GM12878 (cell line): Measurements from ENCODE around the gene BAX. TPM values are rescaled to one million over a fixed set of nuclear protein-coding genes. Genes with fewer than 3 reads are reported as not detected.
A peak's percentile ranks its signal among the peaks of the same experiment; 100 is the strongest.

Experiments
- BCL11A ChIP-seq: IDR thresholded peaks from 2 replicates; pipeline ENCODE4 v1.6.1; 2011; ENCODE audit warnings: low read depth, low read length
- CREB1 ChIP-seq: IDR thresholded peaks from 2 replicates; pipeline ENCODE4 v1.6.1; 2012; ENCODE audit warnings: low read depth, mild to moderate bottlenecking, inconsistent platforms
- CREM ChIP-seq: IDR thresholded peaks from 2 replicates; pipeline ENCODE4 v1.6.1; 2014; ENCODE audit warnings: antibody characterized with exemption, low read depth
- GATAD2B ChIP-seq: fragments of 450-650 bp; conservative IDR thresholded peaks from 2 replicates; pipeline ENCODE4 v1.6.1; 2017; ENCODE audit warnings: low read depth, mild to moderate bottlenecking, moderate library complexity
- KLF5 ChIP-seq: fragments of 450-650 bp; IDR thresholded peaks from 2 replicates; pipeline ENCODE4 v1.6.1; 2014; ENCODE audit warnings: mild to moderate bottlenecking; ENCODE audit not compliant: partially characterized antibody
- MTA2 ChIP-seq: fragments of 450-650 bp; IDR thresholded peaks from 2 replicates; pipeline ENCODE4 v1.6.1; 2016; ENCODE audit warnings: low read depth, mild to moderate bottlenecking, moderate library complexity
- SIX5 ChIP-seq: IDR thresholded peaks from 2 replicates; pipeline ENCODE4 v1.6.1; 2011; ENCODE audit warnings: mild to moderate bottlenecking, low read depth, low read length, moderate library complexity; ENCODE audit not compliant: severe bottlenecking
- TBL1XR1 ChIP-seq: IDR thresholded peaks from 2 replicates; pipeline ENCODE4 v1.6.1; 2012; ENCODE audit warnings: low read depth, low read length, improper control_type of control experiment
- YY1 ChIP-seq: IDR thresholded peaks from 2 replicates; pipeline ENCODE4 v1.6.1; 2011; ENCODE audit warnings: low read depth, mild to moderate bottlenecking, low read length
- ZBTB40 ChIP-seq: fragments of 450-650 bp; IDR thresholded peaks from 2 replicates; pipeline ENCODE4 v1.6.1; 2016; ENCODE audit warnings: mild to moderate bottlenecking, moderate library complexity, borderline replicate concordance
- ZNF274 ChIP-seq: IDR thresholded peaks from one replicate; pipeline ENCODE4 v1.8.0; 2011; ENCODE audit not compliant: insufficient read length, insufficient read depth
- polyA plus RNA-seq, 11 experiments: library from polyadenylated mRNA; depleted of rRNA in 4 of 11; unstranded in 6 of 11; stranded (reverse) in 5 of 11; fragments of >200 nt; fragmentation: Nextera tagmentation in 4 of 11; fragmentation: Illumina TruSeq in 1 of 11; extraction: Ambion mirVana in 4 of 11; extraction: Trizol in 1 of 11; gene quantifications; 1 replicate in 1 of 11; 2 replicates in 10 of 11; pipeline versions ENCODE4 v1.2.1 to v1.2.3, GENCODE V29; 2011 to 2016; ENCODE audit warnings: inconsistent platforms in 2 of 11, missing spikeins in 2 of 11, low read depth in 1 of 11
- total RNA-seq, 4 experiments: library from RNA; depleted of rRNA in 3 of 4; stranded (reverse); fragments of >200 nt in 3 of 4; fragmentation: Illumina TruSeq in 1 of 4; extraction: Trizol in 1 of 4; gene quantifications; 2 replicates each; pipeline versions ENCODE4 v1.2.1 to v1.2.3, GENCODE V29; 2013 to 2021
- TF ChIP-seq, protein P1 (sequence below): fragments of 450-650 bp; formaldehyde crosslinking; IDR thresholded peaks from 2 replicates; pipeline ENCODE4 v1.4.0; 2022; ENCODE audit warnings: mild to moderate bottlenecking, moderate library complexity
- TF ChIP-seq, protein P2 (sequence below): IDR thresholded peaks from 2 replicates; pipeline ENCODE4 v1.6.1; 2011; ENCODE audit warnings: low read depth, low read length, improper control_type of control experiment, borderline replicate concordance

The BAX gene
- total and polyA plus RNA-seq, 10 of the 15 experiments (the other 5 are each of a cell fraction or from before 2014, with no cell fraction given) = 7.2 to 221 (median 137) TPM

- TF ChIP-seq SIX5 (peak; percentile 98), CREB1 (peak; percentile 95), CREM (peak; percentile 97), GATAD2B (no peak), ZBTB40 (peak; percentile 62; the same call in 1 of the 2 replicates), BCL11A (no peak), YY1 (peak; percentile 85), MTA2 (no peak), KLF5 (no peak), ZNF274 (no peak), TBL1XR1 (no peak)
- TF ChIP-seq, protein P1, sequence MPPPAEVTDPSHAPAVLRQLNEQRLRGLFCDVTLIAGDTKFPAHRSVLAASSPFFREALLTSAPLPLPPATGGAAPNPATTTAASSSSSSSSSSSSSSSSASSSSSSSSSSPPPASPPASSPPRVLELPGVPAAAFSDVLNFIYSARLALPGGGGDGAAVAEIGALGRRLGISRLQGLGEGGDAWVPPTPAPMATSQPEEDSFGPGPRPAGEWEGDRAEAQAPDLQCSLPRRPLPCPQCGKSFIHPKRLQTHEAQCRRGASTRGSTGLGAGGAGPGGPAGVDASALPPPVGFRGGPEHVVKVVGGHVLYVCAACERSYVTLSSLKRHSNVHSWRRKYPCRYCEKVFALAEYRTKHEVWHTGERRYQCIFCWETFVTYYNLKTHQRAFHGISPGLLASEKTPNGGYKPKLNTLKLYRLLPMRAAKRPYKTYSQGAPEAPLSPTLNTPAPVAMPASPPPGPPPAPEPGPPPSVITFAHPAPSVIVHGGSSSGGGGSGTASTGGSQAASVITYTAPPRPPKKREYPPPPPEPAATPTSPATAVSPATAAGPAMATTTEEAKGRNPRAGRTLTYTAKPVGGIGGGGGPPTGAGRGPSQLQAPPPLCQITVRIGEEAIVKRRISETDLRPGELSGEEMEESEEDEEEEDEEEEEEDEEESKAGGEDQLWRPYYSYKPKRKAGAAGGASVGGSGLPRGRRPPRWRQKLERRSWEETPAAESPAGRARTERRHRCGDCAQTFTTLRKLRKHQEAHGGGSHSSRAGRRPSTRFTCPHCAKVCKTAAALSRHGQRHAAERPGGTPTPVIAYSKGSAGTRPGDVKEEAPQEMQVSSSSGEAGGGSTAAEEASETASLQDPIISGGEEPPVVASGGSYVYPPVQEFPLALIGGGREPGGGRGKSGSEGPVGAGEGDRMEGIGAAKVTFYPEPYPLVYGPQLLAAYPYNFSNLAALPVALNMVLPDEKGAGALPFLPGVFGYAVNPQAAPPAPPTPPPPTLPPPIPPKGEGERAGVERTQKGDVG = no peak
- TF ChIP-seq, protein P2, sequence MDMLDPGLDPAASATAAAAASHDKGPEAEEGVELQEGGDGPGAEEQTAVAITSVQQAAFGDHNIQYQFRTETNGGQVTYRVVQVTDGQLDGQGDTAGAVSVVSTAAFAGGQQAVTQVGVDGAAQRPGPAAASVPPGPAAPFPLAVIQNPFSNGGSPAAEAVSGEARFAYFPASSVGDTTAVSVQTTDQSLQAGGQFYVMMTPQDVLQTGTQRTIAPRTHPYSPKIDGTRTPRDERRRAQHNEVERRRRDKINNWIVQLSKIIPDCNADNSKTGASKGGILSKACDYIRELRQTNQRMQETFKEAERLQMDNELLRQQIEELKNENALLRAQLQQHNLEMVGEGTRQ = no peak
These were observed 21.5 kb downstream of the BAX start (continued) for GRCh38 chr19:48975947-48976847.
